ENCODE results near the gene STMN1. TPM values are rescaled to one million over a fixed set of nuclear protein-coding genes. Genes with fewer than 3 reads are reported as not detected.

The STMN1 gene
- polyA plus RNA-seq, 2 of the 4 experiments (the other 2 are of a cell fraction): 82.4 to 145 TPM

- peak overlapping the region; percentile 75 for H3K4me2 ChIP-seq
- H3K27ac ChIP-seq: peak overlapping the region; percentile 63 to 77
- 41% methylated on average over 8 of the region's 9 CpGs for WGBS (ENCODE audit: missing lambda C conversion rate)
- H3K4me1 ChIP-seq: peaks cover 47% of the 10 kb centered on the region
- ATAC-seq (peak; percentile 33 to 54; a peak in 3 of 6 replicates), DNase-seq (ENCODE audit: low read depth in 1 of 2, low spot score in 1 of 2) (peak in 1 of 2 experiments; percentile 37), FAIRE-seq (no peak)
- no peak overlapping the region for H3K4me3 ChIP-seq
- H3K9me3 ChIP-seq: no peaks in the 10 kb centered on the region
- ChIA-PET POLR2A (no interaction called here), CTCF (interaction anchor here (0.6 to 1.5 kb wide), 3 partner anchors 25 to 90 kb away, joined by 3 to 6 read pairs (median 4); no protein-coding TSS in a partner anchor)
- no peak for TF ChIP-seq CBX8 (IDR thresholded peaks at IDR 0.05)
- no peak for TF ChIP-seq HES2 (IDR thresholded peaks at IDR 0.05)
- no peak for TF ChIP-seq ZFP36 (IDR thresholded peaks at IDR 0.05; ENCODE audit: borderline replicate concordance, partially characterized antibody)
- TF ChIP-seq RARB (CRISPR knock-in tag; IDR thresholded peaks at IDR 0.05): no peak
- no peak for TF ChIP-seq USF2 (IDR thresholded peaks at IDR 0.05)
- no peak for TF ChIP-seq MAFK (IDR thresholded peaks at IDR 0.05; ENCODE audit: partially characterized antibody)
- no peak for TF ChIP-seq BHLHE40 (IDR thresholded peaks at IDR 0.05; ENCODE audit: low read depth, low read length)
- TF ChIP-seq ZNF302 (CRISPR knock-in tag; IDR thresholded peaks at IDR 0.05): no peak
- TF ChIP-seq FOSB (CRISPR knock-in tag; IDR thresholded peaks at IDR 0.05): no peak
- no peak for TF ChIP-seq NPAS2 (CRISPR knock-in tag; IDR thresholded peaks at IDR 0.05; ENCODE audit: borderline replicate concordance)
- TF ChIP-seq PBX3 (IDR thresholded peaks at IDR 0.05): no peak
- no peak for TF ChIP-seq RCOR1 (IDR thresholded peaks at IDR 0.05; ENCODE audit: low read depth, low read length)
- TF ChIP-seq GATA3 (IDR thresholded peaks at IDR 0.05; ENCODE audit: borderline replicate concordance): no peak
- TF ChIP-seq ESRRA (IDR thresholded peaks at IDR 0.05; ENCODE audit: borderline replicate concordance, low read length): no peak
- no peak for TF ChIP-seq EHMT2 (IDR thresholded peaks at IDR 0.05; ENCODE audit: low read depth)
- no peak for TF ChIP-seq SREBF2 (IDR thresholded peaks at IDR 0.05)
- no peak for TF ChIP-seq TP53 (CRISPR knock-in tag; IDR thresholded peaks at IDR 0.05)
- TF ChIP-seq FOXS1 (CRISPR knock-in tag; IDR thresholded peaks at IDR 0.05): no peak
These were observed 38.8 kb downstream of the STMN1 start for GRCh38 chr1:25867210-25867991.

GRCh38 chr1:25866288-25866687 is 39.9 kb downstream of the STMN1 start:
- WGBS (ENCODE audit: missing lambda C conversion rate): 88% methylated on average over 1 of the region's 1 CpG
- H3K4me1 ChIP-seq: peaks cover 36% of the 10 kb centered on the region
- no peak overlapping the region for H3K4me2 ChIP-seq
- ChIA-PET POLR2A (no interaction called here), CTCF (no interaction called here)
- TF ChIP-seq POLR2A (IDR thresholded peaks at IDR 0.05; ENCODE audit: low read length): no peak
- TF ChIP-seq HOXA7 (CRISPR knock-in tag; IDR thresholded peaks at IDR 0.05): no peak
- TF ChIP-seq ZFP36 (IDR thresholded peaks at IDR 0.05; ENCODE audit: borderline replicate concordance, partially characterized antibody): no peak
- no peak for TF ChIP-seq RARB (CRISPR knock-in tag; IDR thresholded peaks at IDR 0.05)
- H3K4me3 ChIP-seq: no peak overlapping the region
- ATAC-seq (no peak), DNase-seq (ENCODE audit: low read depth in 1 of 2, low spot score in 1 of 2) (no peak), FAIRE-seq (no peak)
- H3K9me3 ChIP-seq: no peaks in the 10 kb centered on the region
- H3K27ac ChIP-seq: peak overlapping the region; percentile 36 to 56; a peak in 1 of 6 replicates

DNA sequence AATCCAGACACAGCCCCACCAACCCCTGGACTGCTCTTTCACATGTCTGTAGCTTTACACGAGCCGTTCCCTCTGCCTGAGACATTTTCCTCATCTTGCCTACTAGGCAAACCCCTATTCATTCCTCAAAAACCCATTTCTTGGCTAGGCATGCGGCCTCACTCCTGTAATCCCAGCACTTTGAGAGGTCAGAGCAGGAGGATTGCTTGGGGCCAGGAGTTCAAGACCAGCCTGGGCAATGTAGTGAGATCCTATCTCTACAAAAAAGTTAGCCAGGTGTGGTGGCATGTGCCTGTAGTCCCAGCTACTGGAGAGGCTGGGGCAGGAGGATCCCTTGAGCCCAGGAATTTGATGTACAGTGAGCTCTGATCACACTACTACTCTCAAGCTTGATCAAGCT is 41.8 kb downstream of the STMN1 start:
- H3K27ac ChIP-seq: no peak overlapping the region
- no peaks in the 10 kb centered on the region for H3K9me3 ChIP-seq
- no peak for ATAC-seq
- ChIA-PET POLR2A (no interaction called here), CTCF (interaction anchor here (1.3 kb wide), 1 partner anchor 11 kb away, joined by 4 read pairs; the partner anchor contains the start of gene PAQR7)
- peaks cover 36% of the 10 kb centered on the region for H3K4me1 ChIP-seq
- no peak for DNase-seq (ENCODE audit: low read depth in 1 of 2, low spot score in 1 of 2)
- no peak overlapping the region for H3K4me2 ChIP-seq
- no peak overlapping the region for H3K4me3 ChIP-seq
- FAIRE-seq: no peak
- 93% methylated on average over 3 of the region's 3 CpGs for WGBS (ENCODE audit: missing lambda C conversion rate)
- TF ChIP-seq HES2 (IDR thresholded peaks at IDR 0.05): no peak
- no peak for TF ChIP-seq HEYL (CRISPR knock-in tag; IDR thresholded peaks at IDR 0.05)
- no peak for TF ChIP-seq FOSL2 (IDR thresholded peaks at IDR 0.05)
- TF ChIP-seq FOSL2 (CRISPR knock-in tag; IDR thresholded peaks at IDR 0.05): no peak
- TF ChIP-seq KDM5A (IDR thresholded peaks at IDR 0.05): no peak
- TF ChIP-seq PHF8 (IDR thresholded peaks at IDR 0.05; ENCODE audit: borderline replicate concordance, low read depth): no peak
- no peak for TF ChIP-seq POLR2AphosphoS2 (conservative IDR thresholded peaks at IDR 0.05; ENCODE audit: low read length)
- no peak for TF ChIP-seq KDM1A (IDR thresholded peaks at IDR 0.05; ENCODE audit: low read depth)
- TF ChIP-seq, protein P1, sequence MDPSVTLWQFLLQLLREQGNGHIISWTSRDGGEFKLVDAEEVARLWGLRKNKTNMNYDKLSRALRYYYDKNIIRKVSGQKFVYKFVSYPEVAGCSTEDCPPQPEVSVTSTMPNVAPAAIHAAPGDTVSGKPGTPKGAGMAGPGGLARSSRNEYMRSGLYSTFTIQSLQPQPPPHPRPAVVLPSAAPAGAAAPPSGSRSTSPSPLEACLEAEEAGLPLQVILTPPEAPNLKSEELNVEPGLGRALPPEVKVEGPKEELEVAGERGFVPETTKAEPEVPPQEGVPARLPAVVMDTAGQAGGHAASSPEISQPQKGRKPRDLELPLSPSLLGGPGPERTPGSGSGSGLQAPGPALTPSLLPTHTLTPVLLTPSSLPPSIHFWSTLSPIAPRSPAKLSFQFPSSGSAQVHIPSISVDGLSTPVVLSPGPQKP (IDR thresholded peaks at IDR 0.05; ENCODE audit: low read depth, low read length): no peak
- no peak for TF ChIP-seq POLR2A (IDR thresholded peaks at IDR 0.05; ENCODE audit: low read length)
- no peak for TF ChIP-seq EP300 (IDR thresholded peaks at IDR 0.05)
- TF ChIP-seq FOSB (CRISPR knock-in tag; IDR thresholded peaks at IDR 0.05): no peak
- TF ChIP-seq, protein P2, sequence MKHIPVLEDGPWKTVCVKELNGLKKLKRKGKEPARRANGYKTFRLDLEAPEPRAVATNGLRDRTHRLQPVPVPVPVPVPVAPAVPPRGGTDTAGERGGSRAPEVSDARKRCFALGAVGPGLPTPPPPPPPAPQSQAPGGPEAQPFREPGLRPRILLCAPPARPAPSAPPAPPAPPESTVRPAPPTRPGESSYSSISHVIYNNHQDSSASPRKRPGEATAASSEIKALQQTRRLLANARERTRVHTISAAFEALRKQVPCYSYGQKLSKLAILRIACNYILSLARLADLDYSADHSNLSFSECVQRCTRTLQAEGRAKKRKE (CRISPR knock-in tag; IDR thresholded peaks at IDR 0.05; ENCODE audit: low read depth): no peak

Data from A549 (cell line).